AG09319 (cell line): ENCODE results near the gene TAX1BP3.

Source experiments
- DNase-seq: peaks from one replicate; pipeline ENCODE4 v3.0.0-alpha.2; 2010; ENCODE audit warnings: low read depth; ENCODE audit errors: extremely low read depth
- TF ChIP-seq, protein P1 (sequence below): IDR thresholded peaks from 2 replicates; pipeline ENCODE4 v1.5.1; 2011; ENCODE audit warnings: low read depth, mild to moderate bottlenecking, inconsistent platforms, low read length, moderate library complexity

The TAX1BP3 gene

DNA sequence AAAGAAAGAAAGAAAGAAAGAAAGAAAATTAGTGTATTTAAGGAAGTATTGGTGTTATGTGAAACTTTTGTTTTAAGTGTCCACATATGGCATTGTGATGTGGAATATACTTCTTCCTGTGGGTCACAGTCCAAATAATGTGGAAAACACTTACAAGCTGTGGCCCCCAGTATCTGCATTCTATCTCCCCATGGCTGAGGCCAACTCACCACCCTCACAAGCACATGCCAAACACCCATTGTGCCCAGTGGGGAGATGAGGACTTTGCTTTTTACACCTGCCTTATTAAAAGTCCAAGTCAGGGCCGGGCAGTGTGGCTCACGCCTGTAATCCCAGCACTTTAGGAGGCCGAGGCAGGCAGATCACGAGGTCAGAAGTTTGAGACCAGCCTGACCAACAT is 31.6 kb upstream of the TAX1BP3 start:
- DNase-seq, result no peak
- TF ChIP-seq, protein P1, sequence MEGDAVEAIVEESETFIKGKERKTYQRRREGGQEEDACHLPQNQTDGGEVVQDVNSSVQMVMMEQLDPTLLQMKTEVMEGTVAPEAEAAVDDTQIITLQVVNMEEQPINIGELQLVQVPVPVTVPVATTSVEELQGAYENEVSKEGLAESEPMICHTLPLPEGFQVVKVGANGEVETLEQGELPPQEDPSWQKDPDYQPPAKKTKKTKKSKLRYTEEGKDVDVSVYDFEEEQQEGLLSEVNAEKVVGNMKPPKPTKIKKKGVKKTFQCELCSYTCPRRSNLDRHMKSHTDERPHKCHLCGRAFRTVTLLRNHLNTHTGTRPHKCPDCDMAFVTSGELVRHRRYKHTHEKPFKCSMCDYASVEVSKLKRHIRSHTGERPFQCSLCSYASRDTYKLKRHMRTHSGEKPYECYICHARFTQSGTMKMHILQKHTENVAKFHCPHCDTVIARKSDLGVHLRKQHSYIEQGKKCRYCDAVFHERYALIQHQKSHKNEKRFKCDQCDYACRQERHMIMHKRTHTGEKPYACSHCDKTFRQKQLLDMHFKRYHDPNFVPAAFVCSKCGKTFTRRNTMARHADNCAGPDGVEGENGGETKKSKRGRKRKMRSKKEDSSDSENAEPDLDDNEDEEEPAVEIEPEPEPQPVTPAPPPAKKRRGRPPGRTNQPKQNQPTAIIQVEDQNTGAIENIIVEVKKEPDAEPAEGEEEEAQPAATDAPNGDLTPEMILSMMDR, result no peak

DNA sequence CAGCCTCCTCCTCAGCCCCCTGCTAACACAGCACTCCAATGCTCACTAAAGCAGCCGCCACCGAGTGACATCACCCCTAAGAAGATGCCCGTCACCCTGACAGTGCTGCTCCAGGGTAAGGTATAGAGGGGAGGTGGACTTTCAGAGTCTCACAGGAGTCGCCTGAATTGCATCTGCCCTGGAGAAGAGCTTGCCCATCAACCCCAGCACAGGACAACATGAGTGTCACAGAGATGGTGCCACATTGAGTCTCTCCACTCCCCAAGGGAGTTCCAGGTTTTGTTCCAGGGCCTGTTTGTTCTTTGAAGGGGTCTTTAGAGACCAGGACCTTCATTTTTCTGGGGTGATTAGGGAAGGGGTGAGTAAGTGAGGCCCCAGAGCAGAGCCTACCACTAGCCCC is 29.8 kb upstream of the TAX1BP3 start:
- no peak for DNase-seq
- TF ChIP-seq, protein P1, result no peak

DNA sequence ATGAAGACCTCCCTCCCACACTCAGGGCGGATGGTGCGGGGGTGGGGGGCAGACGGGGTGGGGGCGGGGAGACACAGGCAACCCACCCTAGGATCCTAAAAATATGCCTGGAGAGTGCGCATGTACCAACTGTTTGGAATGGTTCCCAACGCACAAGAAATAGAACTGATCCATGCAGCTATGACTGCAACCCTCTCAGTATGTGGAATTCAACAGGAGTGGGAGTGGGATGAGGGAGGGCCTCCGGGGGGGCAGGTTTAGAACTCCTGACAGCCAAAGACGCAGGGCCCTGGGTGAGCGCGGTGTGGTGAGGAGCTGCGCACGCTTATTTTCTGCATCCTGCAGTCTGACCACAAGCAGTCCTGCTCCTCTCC is 28.7 kb upstream of the TAX1BP3 start:
- DNase-seq, result no peak
- TF ChIP-seq, protein P1, result no peak

DNA sequence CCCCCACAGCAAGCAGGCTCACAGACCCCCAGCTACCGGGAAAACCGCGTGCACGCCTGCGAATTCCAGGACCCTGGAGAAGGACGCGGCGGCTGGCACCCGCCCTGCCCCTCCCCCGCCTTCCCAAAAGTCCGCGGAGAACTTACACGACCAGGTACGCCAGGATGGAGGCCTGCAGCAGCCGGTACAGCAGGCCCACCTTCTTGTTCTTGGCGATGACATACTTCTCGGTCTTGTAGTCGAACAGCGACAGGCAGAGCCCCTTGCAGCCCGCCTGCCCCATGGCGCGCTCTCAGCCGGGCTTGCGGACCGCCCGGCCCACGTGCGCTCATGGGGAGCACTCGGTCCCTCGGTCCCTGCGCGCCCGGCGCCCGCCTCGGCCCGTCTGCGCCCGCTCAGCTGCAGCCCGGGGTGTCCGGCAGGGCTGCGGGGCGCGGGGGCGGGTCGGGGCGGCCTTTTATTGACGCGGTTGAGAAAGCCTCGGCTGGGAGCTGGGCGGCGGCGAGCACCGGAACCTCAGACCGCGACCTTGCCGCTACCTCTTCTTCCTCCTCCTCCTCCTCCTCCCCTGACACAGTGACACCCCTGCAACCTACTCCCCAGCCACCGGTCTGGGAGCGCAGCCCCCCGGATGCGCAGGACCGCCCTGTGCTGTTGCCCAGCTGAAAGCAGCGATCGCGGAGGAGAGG is 27.5 kb upstream of the TAX1BP3 start, which contains the start of gene P2RX5:
P2RX5 (minus strand) TSS at position 433 of the 689 bp plus-strand sequence; CDS start at position 283, 150 bp downstream.
- no peak for DNase-seq
- TF ChIP-seq, protein P1, result no peak

DNA sequence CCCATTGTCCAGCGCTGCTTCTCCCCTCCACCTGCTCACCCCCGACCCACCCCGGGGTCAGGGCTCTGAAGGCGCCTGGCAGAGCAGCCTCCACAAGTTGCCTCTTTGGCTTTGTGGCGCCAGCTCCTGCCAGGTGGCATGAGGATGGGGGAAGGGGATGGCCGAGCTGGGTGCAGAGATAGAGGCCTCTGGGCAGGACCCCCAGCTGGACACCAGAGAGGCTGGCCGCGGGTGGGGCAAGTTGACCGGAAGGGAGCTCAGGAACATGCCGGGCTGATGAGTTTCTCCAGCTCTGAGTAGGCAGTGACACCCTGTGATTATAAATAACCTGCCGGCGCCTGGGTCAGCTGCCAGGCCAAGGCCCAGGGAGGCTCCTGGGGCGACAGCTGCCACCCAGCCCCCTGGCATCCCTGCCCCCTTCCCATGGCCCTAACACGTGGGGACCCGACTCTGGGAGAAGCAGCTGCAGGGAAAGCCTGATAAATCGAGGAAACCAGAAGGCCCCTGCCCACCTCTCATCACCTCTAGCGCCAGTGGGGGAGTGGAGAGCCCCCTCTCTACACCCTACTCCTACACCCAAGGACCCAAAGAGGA is 26.8 kb upstream of the TAX1BP3 start:
- TF ChIP-seq, protein P1, result no peak
- DNase-seq, result no peak

DNA sequence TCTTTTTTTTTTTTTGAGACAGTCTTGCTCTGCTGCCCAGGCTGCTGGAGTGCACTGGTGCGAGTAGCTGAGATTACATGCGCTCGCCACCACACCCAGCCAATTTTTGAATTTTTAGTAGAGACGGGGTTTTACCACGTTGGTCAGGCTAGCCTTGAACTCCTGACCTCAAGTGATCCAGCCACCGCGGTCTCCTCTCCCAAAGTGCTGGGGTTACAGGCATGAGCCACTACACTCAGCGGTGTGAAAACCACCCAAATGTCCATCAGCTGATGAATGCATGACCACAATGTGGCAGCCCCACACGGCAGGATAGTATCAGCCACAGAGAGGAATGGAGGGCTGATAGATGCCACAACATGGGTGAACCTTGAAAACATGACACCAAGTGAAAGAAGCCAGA is 25.5 kb upstream of the TAX1BP3 start:
- TF ChIP-seq, protein P1, result no peak
- DNase-seq, result no peak

DNA sequence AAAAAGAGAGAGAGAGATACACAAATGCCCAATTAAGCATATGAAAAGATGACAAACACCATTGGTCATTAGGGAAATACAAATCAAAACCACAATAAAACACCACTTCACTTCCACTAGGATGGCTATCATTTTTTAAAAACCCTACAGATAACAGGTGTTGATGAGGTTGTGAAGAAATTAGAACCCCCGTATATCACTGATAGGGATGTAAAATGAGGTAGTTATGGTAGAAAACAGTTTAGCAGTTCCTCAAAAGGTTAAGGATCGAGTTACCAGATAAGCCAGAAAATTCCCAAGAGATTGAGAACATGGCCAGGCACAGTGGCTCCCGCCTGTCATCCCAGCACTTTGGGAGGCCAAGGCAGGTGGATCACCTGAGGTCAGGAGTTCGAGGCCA is 24.8 kb upstream of the TAX1BP3 start:
- no peak for DNase-seq
- TF ChIP-seq, protein P1, result no peak
